NOMO-1 (cell line): ENCODE measurements around the gene FGF4.

Experiments
- DNase-seq, 2 experiments: peaks; one replicate each; lab custom pipeline; 2025; ENCODE audit not compliant: unreplicated experiment in 2 of 2; lab: John Stamatoyannopoulos, UW

The FGF4 gene

GRCh38 chr11:69808667-69809086, 33.5 kb upstream of the FGF4 start:
- DNase-seq = no peak

- no peak for DNase-seq
Measured at GRCh38 chr11:69807106-69807815, 32.1 kb upstream of the FGF4 start.

GRCh38 chr11:69804769-69805508, 29.8 kb upstream of the FGF4 start:
- no peak for DNase-seq

- DNase-seq = no peak
Measured at GRCh38 chr11:69803604-69804218, 28.6 kb upstream of the FGF4 start.

GRCh38 chr11:69803022-69803421, 27.9 kb upstream of the FGF4 start:
- no peak for DNase-seq

- no peak for DNase-seq
Measured at GRCh38 chr11:69802590-69802989, 27.4 kb upstream of the FGF4 start.

GRCh38 chr11:69801513-69802335, 26.6 kb upstream of the FGF4 start:
- no peak for DNase-seq

GRCh38 chr11:69800278-69800677, 25.1 kb upstream of the FGF4 start:
- no peak for DNase-seq

- DNase-seq = no peak
Measured at GRCh38 chr11:69799582-69799981, 24.4 kb upstream of the FGF4 start.

GRCh38 chr11:69799097-69799496, 24.0 kb upstream of the FGF4 start:
- DNase-seq = no peak

- DNase-seq = no peak
Measured at GRCh38 chr11:69797737-69798528, 22.8 kb upstream of the FGF4 start.

GRCh38 chr11:69797156-69797555, 22.0 kb upstream of the FGF4 start:
- DNase-seq = no peak

GRCh38 chr11:69796063-69796462, 20.9 kb upstream of the FGF4 start:
- DNase-seq = no peak

- no peak for DNase-seq
Measured at GRCh38 chr11:69791276-69792180, 16.4 kb upstream of the FGF4 start.

GRCh38 chr11:69788956-69789355, 13.8 kb upstream of the FGF4 start:
- no peak for DNase-seq

GRCh38 chr11:69787906-69788305, 12.8 kb upstream of the FGF4 start:
- DNase-seq = no peak

GRCh38 chr11:69787457-69787856, 12.3 kb upstream of the FGF4 start:
- DNase-seq = no peak

GRCh38 chr11:69781241-69781640, 6.1 kb upstream of the FGF4 start:
- DNase-seq = no peak

GRCh38 chr11:69778373-69778772, 3.2 kb upstream of the FGF4 start:
- DNase-seq = no peak
